CD8-positive, alpha-beta memory T cell (primary cell): ENCODE results near the gene SLC7A4. TPM values are rescaled to one million over a fixed set of nuclear protein-coding genes. Genes with fewer than 3 reads are reported as not detected.

Experiments
- CTCF ChIA-PET: fragments of 350-600 bp; sonication (Branson Sonifier 250); formaldehyde crosslinking; loops from one replicate; lab custom pipeline; 2021; ENCODE audit warnings: antibody characterized with exemption; lab: Charles Lee
- POLR2A ChIA-PET: fragments of 350-600 bp; sonication (Branson Sonifier 250); formaldehyde crosslinking; loops from one replicate; lab custom pipeline; 2021; ENCODE audit warnings: antibody characterized with exemption; lab: Charles Lee
- DNase-seq, 5 donors: peaks; one replicate each; pipeline versions ENCODE4 v3.0.0 to v3.0.0-alpha.2; 2020 to 2022; ENCODE audit warnings: mixed read lengths in 1 of 5
- H3K27ac ChIP-seq: one replicate; pipeline ENCODE4 v1.7.0; 2013; ENCODE audit warnings: low read depth, mild to moderate bottlenecking, low read length, moderate library complexity
- H3K27me3 ChIP-seq: 2 replicates; pipeline ENCODE4 v1.7.0; 2013; ENCODE audit warnings: low read length, mild to moderate bottlenecking; ENCODE audit not compliant: insufficient read depth, poor library complexity, severe bottlenecking
- H3K36me3 ChIP-seq: 2 replicates; pipeline ENCODE4 v1.7.0; 2013; ENCODE audit warnings: mild to moderate bottlenecking, low read length, moderate library complexity; ENCODE audit not compliant: insufficient read depth
- H3K4me1 ChIP-seq: 2 replicates; pipeline ENCODE4 v1.7.0; 2013; ENCODE audit warnings: mild to moderate bottlenecking, low read length, moderate library complexity; ENCODE audit not compliant: insufficient read depth
- H3K4me3 ChIP-seq: 2 replicates; pipeline ENCODE4 v1.7.0; 2013; ENCODE audit warnings: mild to moderate bottlenecking, low read length
- H3K9me3 ChIP-seq: 2 replicates; pipeline ENCODE4 v1.7.0; 2013; ENCODE audit warnings: mild to moderate bottlenecking, low read length
- H3K27ac Mint-ChIP-seq, 8 donors: one replicate each; pipeline ENCODE4 v1.8.0; 2020 to 2021; ENCODE audit warnings: mixed read lengths in 8 of 8, mild to moderate bottlenecking in 6 of 8, inconsistent platforms in 3 of 8, moderate library complexity in 3 of 8
- H3K27me3 Mint-ChIP-seq, 2 donors: one replicate each; pipeline ENCODE4 v1.8.0; 2020 to 2021; ENCODE audit warnings: mixed read lengths in 2 of 2, mild to moderate bottlenecking in 1 of 2, moderate library complexity in 1 of 2
- H3K36me3 Mint-ChIP-seq, 3 donors: one replicate each; pipeline ENCODE4 v1.8.0; 2020 to 2021; ENCODE audit warnings: mixed read lengths in 3 of 3, inconsistent platforms in 1 of 3, mild to moderate bottlenecking in 1 of 3
- H3K4me1 Mint-ChIP-seq, 3 donors: one replicate each; pipeline ENCODE4 v1.8.0; 2020 to 2021; ENCODE audit warnings: mixed read lengths in 3 of 3, inconsistent platforms in 1 of 3, mild to moderate bottlenecking in 1 of 3
- H3K4me3 Mint-ChIP-seq, 7 donors: one replicate each; pipeline ENCODE4 v1.8.0; 2020 to 2021; ENCODE audit warnings: mixed read lengths in 7 of 7, mild to moderate bottlenecking in 6 of 7, moderate library complexity in 4 of 7, inconsistent platforms in 2 of 7
- H3K9me3 Mint-ChIP-seq, 5 donors: one replicate each; pipeline ENCODE4 v1.8.0; 2020 to 2022; ENCODE audit warnings: mixed read lengths in 5 of 5, mild to moderate bottlenecking in 3 of 5, moderate library complexity in 2 of 5, inconsistent platforms in 1 of 5
- polyA plus RNA-seq: library from polyadenylated mRNA; unstranded; fragments of 300-500 nt; fragmentation: Illumina TruSeq; gene quantifications from one replicate; pipeline ENCODE4 v1.2.3, GENCODE V29; 2021
- total RNA-seq, 2 experiments: library from RNA; stranded (reverse); gene quantifications; one replicate each; pipeline ENCODE4 v1.2.3, GENCODE V29; 2021

The SLC7A4 gene
- total and polyA plus RNA-seq, 3 experiments from 2014 or later: 0.13 to 0.82 (median 0.37) TPM

- DNase-seq: no peak
- H3K4me3 Mint-ChIP-seq: peak overlapping the region in 3 of 7 donors; percentile 32 to 60 (median 52)
- CTCF ChIA-PET: no interaction called here
Observed at GRCh38 chr22:21030621-21031544, 1.5 kb downstream of the SLC7A4 start.

GRCh38 chr22:21030032-21030431 lies 2.3 kb downstream of the SLC7A4 start:
- H3K4me3 ChIP-seq: no peak overlapping the region
- ChIA-PET CTCF (no interaction called here), POLR2A (no interaction called here)
- no peaks in the 10 kb centered on the region for H3K36me3 ChIP-seq
- Mint-ChIP-seq H3K9me3 (no peaks in the 10 kb centered on the region), H3K27ac (no peak overlapping the region), H3K36me3 (no peaks in the 10 kb centered on the region), H3K4me1 (peaks cover 9 to 33% (median 10%) of the 10 kb centered on the region in 3 donors), H3K4me3 (peak overlapping the region in 1 of 7 donors; percentile 8), H3K27me3 (peaks cover 27 to 30% of the 10 kb centered on the region in 2 donors)
- H3K27ac ChIP-seq: no peak overlapping the region
- H3K27me3 ChIP-seq: peaks cover 18% of the 10 kb centered on the region
- peaks cover 11% of the 10 kb centered on the region for H3K4me1 ChIP-seq
- H3K9me3 ChIP-seq: no peaks in the 10 kb centered on the region
- DNase-seq: no peak

More at GRCh38 chr22:21030621-21031544, 1.5 kb downstream of the SLC7A4 start:
- no peaks in the 10 kb centered on the region for H3K9me3 ChIP-seq
- H3K27me3 Mint-ChIP-seq: peaks cover 27 to 32% of the 10 kb centered on the region in 2 donors
- POLR2A ChIA-PET: no interaction called here
- peak overlapping the region in 2 of 8 donors; percentile 19 to 61 for H3K27ac Mint-ChIP-seq
- no peaks in the 10 kb centered on the region for H3K36me3 ChIP-seq
- peaks cover 18% of the 10 kb centered on the region for H3K27me3 ChIP-seq
- peaks cover 2% of the 10 kb centered on the region for H3K4me1 ChIP-seq
- no peaks in the 10 kb centered on the region for H3K9me3 Mint-ChIP-seq
- H3K36me3 Mint-ChIP-seq: no peaks in the 10 kb centered on the region
- no peak overlapping the region for H3K4me3 ChIP-seq
- H3K4me1 Mint-ChIP-seq: peaks cover 3 to 24% (median 4%) of the 10 kb centered on the region in 3 donors
- H3K27ac ChIP-seq: no peak overlapping the region

GRCh38 chr22:21029486-21030025 lies 2.8 kb downstream of the SLC7A4 start:
- POLR2A ChIA-PET: no interaction called here
- H3K4me1 ChIP-seq: peaks cover 12% of the 10 kb centered on the region
- Mint-ChIP-seq H3K4me3 (no peak overlapping the region), H3K27ac (no peak overlapping the region), H3K9me3 (no peaks in the 10 kb centered on the region), H3K36me3 (no peaks in the 10 kb centered on the region), H3K27me3 (peaks cover 27 to 28% of the 10 kb centered on the region in 2 donors), H3K4me1 (peaks cover 11 to 35% (median 12%) of the 10 kb centered on the region in 3 donors)
- no peaks in the 10 kb centered on the region for H3K36me3 ChIP-seq
- no peak overlapping the region for H3K4me3 ChIP-seq
- H3K27me3 ChIP-seq: peaks cover 18% of the 10 kb centered on the region
- no peak for DNase-seq
- CTCF ChIA-PET: no interaction called here
- H3K27ac ChIP-seq: no peak overlapping the region
- H3K9me3 ChIP-seq: no peaks in the 10 kb centered on the region

GRCh38 chr22:21028277-21029251 lies 3.8 kb downstream of the SLC7A4 start:
- Histone ChIP-seq H3K4me1 (peaks cover 12% of the 10 kb centered on the region), H3K27ac (no peak overlapping the region), H3K36me3 (no peaks in the 10 kb centered on the region), H3K9me3 (no peaks in the 10 kb centered on the region), H3K4me3 (no peak overlapping the region), H3K27me3 (peaks cover 18% of the 10 kb centered on the region)
- Mint-ChIP-seq H3K27ac (no peak overlapping the region), H3K27me3 (peaks cover 23 to 25% of the 10 kb centered on the region in 2 donors), H3K9me3 (no peaks in the 10 kb centered on the region), H3K4me3 (no peak overlapping the region), H3K4me1 (peaks cover 11 to 35% (median 12%) of the 10 kb centered on the region in 3 donors), H3K36me3 (no peaks in the 10 kb centered on the region)
- CTCF ChIA-PET: no interaction called here
- POLR2A ChIA-PET: no interaction called here
- no peak for DNase-seq

- Mint-ChIP-seq H3K27ac (peak overlapping the region in 1 of 8 donors; percentile 82), H3K36me3 (no peaks in the 10 kb centered on the region), H3K9me3 (no peaks in the 10 kb centered on the region), H3K4me3 (no peak overlapping the region), H3K4me1 (peaks cover 11 to 29% (median 12%) of the 10 kb centered on the region in 3 donors), H3K27me3 (peaks cover 23% of the 10 kb centered on the region in 2 donors)
- Histone ChIP-seq H3K4me1 (peaks cover 12% of the 10 kb centered on the region), H3K27ac (no peak overlapping the region), H3K36me3 (no peaks in the 10 kb centered on the region), H3K4me3 (no peak overlapping the region), H3K9me3 (no peaks in the 10 kb centered on the region), H3K27me3 (peaks cover 11% of the 10 kb centered on the region)
- ChIA-PET POLR2A (no interaction called here), CTCF (no interaction called here)
- DNase-seq: no peak
Observed at GRCh38 chr22:21026783-21027692, 5.3 kb downstream of the SLC7A4 start.

- peaks cover 5% of the 10 kb centered on the region for H3K27me3 ChIP-seq
- no peak overlapping the region for H3K27ac ChIP-seq
- no peaks in the 10 kb centered on the region for H3K36me3 Mint-ChIP-seq
- H3K4me1 Mint-ChIP-seq: peaks cover 11 to 24% (median 12%) of the 10 kb centered on the region in 3 donors
- H3K4me3 ChIP-seq: no peak overlapping the region
- H3K9me3 ChIP-seq: no peaks in the 10 kb centered on the region
- peak overlapping the region in 5 of 8 donors; percentile 2 to 83 (median 51) for H3K27ac Mint-ChIP-seq
- no peak for DNase-seq
- peaks cover 18 to 19% of the 10 kb centered on the region in 2 donors for H3K27me3 Mint-ChIP-seq
- peak overlapping the region in 1 of 7 donors; percentile 55 for H3K4me3 Mint-ChIP-seq
- peaks cover 12% of the 10 kb centered on the region for H3K4me1 ChIP-seq
- CTCF ChIA-PET: no interaction called here
- no peaks in the 10 kb centered on the region for H3K9me3 Mint-ChIP-seq
- H3K36me3 ChIP-seq: no peaks in the 10 kb centered on the region
- POLR2A ChIA-PET: no interaction called here
Observed at GRCh38 chr22:21025763-21026755, 6.3 kb downstream of the SLC7A4 start.
